Right lung (tissue), 5 donors: ENCODE measurements around the gene NSD1. TPM values are rescaled to one million over a fixed set of nuclear protein-coding genes. Genes with fewer than 3 reads are reported as not detected.
"Not testable (repeated sequence)": the region's sequence is repeated elsewhere in the genome, so short reads cannot be mapped to it uniquely, and the experiment has no call there.

ENCODE experiments used
- DNase-seq, 2 donors: peaks; one replicate each; pipeline ENCODE4 v3.0.0-alpha.2; 2013
- polyA plus RNA-seq, 5 donors: library from polyadenylated mRNA; unstranded; fragments of 120-200 nt; gene quantifications; one replicate each; pipeline versions ENCODE4 v1.2.1 to v1.2.3, GENCODE V29; 2013; ENCODE audit warnings: inconsistent platforms in 1 of 5, low replicate concordance in 1 of 5; ENCODE audit not compliant: insufficient read length in 5 of 5, insufficient read depth in 1 of 5

Gene NSD1
- polyA plus RNA-seq, 5 donors: 37.8 to 54.0 (median 44.0) TPM

- DNase-seq: not testable (repeated sequence)
Measured at GRCh38 chr5:177306103-177306640, 172.6 kb downstream of the NSD1 start.

- DNase-seq: no peak
Measured at GRCh38 chr5:177306674-177307543, 173.3 kb downstream of the NSD1 start.

- no peak for DNase-seq
Measured at GRCh38 chr5:177307544-177308363, 174.2 kb downstream of the NSD1 start.

- DNase-seq: no peak
Measured at GRCh38 chr5:177308740-177309139, 175.2 kb downstream of the NSD1 start.

GRCh38 chr5:177309351-177310191, 176.0 kb downstream of the NSD1 start:
- DNase-seq: no peak

- DNase-seq: no peak
Measured at GRCh38 chr5:177310332-177310731, 176.8 kb downstream of the NSD1 start.

- DNase-seq: no peak
Measured at GRCh38 chr5:177310757-177311391, 177.3 kb downstream of the NSD1 start.

- DNase-seq: no peak
Measured at GRCh38 chr5:177311392-177311722, 177.8 kb downstream of the NSD1 start.

GRCh38 chr5:177311723-177312648, 178.4 kb downstream of the NSD1 start, which contains the start of gene MXD3:
Gene MXD3, minus strand, starts transcription at chr5:177311898. Its CDS starts 68 bp downstream, at chr5:177311830.
- peak; percentile 88 to 90 for DNase-seq

- DNase-seq: no peak
Measured at GRCh38 chr5:177312649-177313181, 179.1 kb downstream of the NSD1 start.

GRCh38 chr5:177313561-177314259, 180.1 kb downstream of the NSD1 start:
- DNase-seq: no peak

- no peak for DNase-seq
Measured at GRCh38 chr5:177314376-177315342, 181.1 kb downstream of the NSD1 start.

- DNase-seq: no peak
Measured at GRCh38 chr5:177315411-177315810, 181.8 kb downstream of the NSD1 start.

GRCh38 chr5:177316005-177316404, 182.4 kb downstream of the NSD1 start:
- no peak for DNase-seq

- no peak for DNase-seq
Measured at GRCh38 chr5:177317959-177318377, 184.4 kb downstream of the NSD1 start.

GRCh38 chr5:177319913-177320588, 186.5 kb downstream of the NSD1 start:
- no peak for DNase-seq

GRCh38 chr5:177320879-177321278, 187.3 kb downstream of the NSD1 start:
- DNase-seq: no peak
